H1 (cell line): ENCODE data around the gene TTC28. TPM values are rescaled to one million over a fixed set of nuclear protein-coding genes. Genes with fewer than 3 reads are reported as not detected.

Source experiments
- CTCF ChIA-PET: fragments of 300-600 bp; sonication (Branson Sonifier 250); formaldehyde crosslinking; loops from one replicate; lab custom pipeline; 2021; ENCODE audit not compliant: partially characterized antibody; lab: Charles Lee
- POLR2A ChIA-PET: fragments of 300-600 bp; sonication (Branson Sonifier 250); formaldehyde crosslinking; loops from one replicate; lab custom pipeline; 2021; ENCODE audit warnings: inconsistent platforms; ENCODE audit not compliant: partially characterized antibody; lab: Charles Lee
- DNase-seq, 2 experiments: peaks; one replicate each; pipeline versions ENCODE4 v3.0.0 to v3.0.0-alpha.2; 2010 to 2022; ENCODE audit warnings: low spot score in 2 of 2, low read depth in 1 of 2, mixed read lengths in 1 of 2
- FAIRE-seq: peaks from 2 replicates; lab custom pipeline; 2011; peaks lifted over from hg19 to GRCh38; lab: Jason Lieb, UNC
- H2AFZ ChIP-seq: 2 replicates; pipeline ENCODE4 v1.8.1; 2012; ENCODE audit warnings: low read length, inconsistent platforms
- H2AK5ac ChIP-seq: 2 replicates; pipeline ENCODE4 v1.6.1; 2013; ENCODE audit warnings: low read depth, low read length
- H2BK120ac ChIP-seq: replicated peaks from 2 replicates; pipeline ENCODE3; 2013; ENCODE audit warnings: low read depth, low read length, inconsistent platforms
- H2BK12ac ChIP-seq: 2 replicates; pipeline ENCODE4 v1.6.1; 2013; ENCODE audit warnings: low read depth, low read length
- H2BK15ac ChIP-seq: 2 replicates; pipeline ENCODE4 v1.6.1; 2013; ENCODE audit warnings: low read length
- H2BK20ac ChIP-seq: 2 replicates; pipeline ENCODE4 v1.6.1; 2013; ENCODE audit warnings: low read length
- H2BK5ac ChIP-seq: 2 replicates; pipeline ENCODE4 v1.6.1; 2013; ENCODE audit warnings: low read depth, low read length
- H3K14ac ChIP-seq: 2 replicates; pipeline ENCODE4 v1.6.1; 2013; ENCODE audit warnings: inconsistent platforms; ENCODE audit not compliant: insufficient read length
- H3K18ac ChIP-seq: 2 replicates; pipeline ENCODE4 v1.6.1; 2013; ENCODE audit warnings: low read length; ENCODE audit errors: extremely low read depth
- H3K23ac ChIP-seq: 2 replicates; pipeline ENCODE4 v1.6.1; 2013; ENCODE audit warnings: inconsistent platforms; ENCODE audit not compliant: insufficient read length
- H3K23me2 ChIP-seq: 2 replicates; pipeline ENCODE4 v1.6.1; 2013; ENCODE audit warnings: low read depth, low read length
- H3K27ac ChIP-seq: 2 replicates; pipeline ENCODE4 v1.6.1; 2011; ENCODE audit warnings: low read depth, low read length, inconsistent platforms
- H3K27me3 ChIP-seq, 4 experiments: replicated peaks in 1 of 4; 1 replicate in 1 of 4; 2 replicates in 3 of 4; pipeline versions ENCODE4 v1.6.1 to v1.8.1; 2011 to 2013; ENCODE audit warnings: low read length in 3 of 4, mild to moderate bottlenecking in 3 of 4, inconsistent platforms in 2 of 4, mixed read lengths in 2 of 4, moderate library complexity in 1 of 4; ENCODE audit not compliant: control insufficient read depth in 3 of 4, insufficient read depth in 3 of 4; ENCODE audit errors: extremely low read depth in 1 of 4
- H3K36me3 ChIP-seq, 4 experiments: 2 replicates each; pipeline versions ENCODE4 v1.6.1 to v1.8.1; 2011 to 2013; ENCODE audit warnings: mild to moderate bottlenecking in 4 of 4, low read length in 3 of 4, moderate library complexity in 2 of 4, control low read depth in 1 of 4, inconsistent platforms in 1 of 4; ENCODE audit not compliant: insufficient read depth in 4 of 4, control insufficient read depth in 2 of 4
- H3K4ac ChIP-seq: replicated peaks from 2 replicates; pipeline ENCODE3; 2013; ENCODE audit warnings: low read length, low read depth, mixed read lengths, inconsistent platforms; ENCODE audit not compliant: insufficient read length
- H3K4me1 ChIP-seq, 4 experiments: replicated peaks in 1 of 4; 1 replicate in 1 of 4; 2 replicates in 3 of 4; pipeline versions ENCODE4 v1.6.1 to v1.8.1; 2011 to 2013; ENCODE audit warnings: low read length in 3 of 4, inconsistent platforms in 2 of 4, mixed read lengths in 1 of 4; ENCODE audit not compliant: insufficient read depth in 4 of 4, control insufficient read depth in 3 of 4
- H3K4me2 ChIP-seq, 2 experiments: 2 replicates each; pipeline versions ENCODE4 v1.6.1 to v1.8.1; 2011 to 2013; ENCODE audit warnings: low read depth in 2 of 2, low read length in 2 of 2, control low read depth in 1 of 2, inconsistent platforms in 1 of 2, mild to moderate bottlenecking in 1 of 2; ENCODE audit not compliant: insufficient read depth in 1 of 2
- H3K4me3 ChIP-seq, 4 experiments: fragments of 200-600, 300-600 bp in 1 of 4; sonication (generic), shearing (Covaris generic), sonication (Bioruptor Twin) in 1 of 4; 2 replicates each; pipeline versions ENCODE4 v1.5.1 to v1.8.1; 2011 to 2016; ENCODE audit warnings: low read length in 4 of 4, low read depth in 3 of 4, control low read depth in 2 of 4, inconsistent platforms in 2 of 4, mild to moderate bottlenecking in 2 of 4, mixed read lengths in 1 of 4, moderate library complexity in 1 of 4; ENCODE audit not compliant: insufficient read depth in 2 of 4; ENCODE audit errors: extremely low read depth in 1 of 4
- H3K56ac ChIP-seq: replicated peaks from 2 replicates; pipeline ENCODE3; 2013; ENCODE audit warnings: low read depth, mild to moderate bottlenecking, mixed read lengths, low read length, inconsistent platforms; ENCODE audit not compliant: insufficient read length
- H3K79me1 ChIP-seq: 2 replicates; pipeline ENCODE4 v1.6.1; 2013; ENCODE audit warnings: low read depth, low read length, control low read depth
- H3K79me2 ChIP-seq, 2 experiments: 2 replicates each; pipeline versions ENCODE4 v1.6.1 to v1.8.1; 2012 to 2013; ENCODE audit warnings: low read length in 2 of 2, mild to moderate bottlenecking in 2 of 2, inconsistent platforms in 1 of 2; ENCODE audit not compliant: insufficient read depth in 2 of 2, control insufficient read depth in 1 of 2
- H3K9ac ChIP-seq, 4 experiments: replicated peaks in 1 of 4; 1 replicate in 1 of 4; 2 replicates in 3 of 4; pipeline versions ENCODE4 v1.6.1 to v1.8.1; 2011 to 2013; ENCODE audit warnings: low read depth in 3 of 4, low read length in 3 of 4, control low read depth in 2 of 4, mild to moderate bottlenecking in 2 of 4, moderate library complexity in 2 of 4, inconsistent platforms in 1 of 4; ENCODE audit errors: extremely low read depth in 1 of 4
- H3K9me3 ChIP-seq, 2 experiments: 2 replicates each; pipeline versions ENCODE4 v1.6.1 to v1.8.1; 2012 to 2013; ENCODE audit warnings: mild to moderate bottlenecking in 2 of 2, moderate library complexity in 2 of 2, control low read depth in 1 of 2, inconsistent platforms in 1 of 2, low read depth in 1 of 2, low read length in 1 of 2, mixed read lengths in 1 of 2; ENCODE audit not compliant: insufficient read depth in 2 of 2
- H4K20me1 ChIP-seq, 2 experiments: replicated peaks in 1 of 2; 2 replicates each; pipeline versions ENCODE3 to v1.8.1; 2011 to 2013; ENCODE audit warnings: inconsistent platforms in 2 of 2, low read length in 2 of 2, mild to moderate bottlenecking in 1 of 2; ENCODE audit not compliant: insufficient read depth in 2 of 2, control insufficient read depth in 1 of 2
- H4K5ac ChIP-seq: 2 replicates; pipeline ENCODE4 v1.6.1; 2013; ENCODE audit warnings: low read length, low read depth, mixed read lengths, inconsistent platforms; ENCODE audit not compliant: insufficient read length
- H4K8ac ChIP-seq: 2 replicates; pipeline ENCODE4 v1.8.0; 2013; ENCODE audit warnings: mild to moderate bottlenecking, moderate library complexity, low read length, inconsistent platforms; ENCODE audit not compliant: insufficient read depth; ENCODE audit errors: extremely low read depth
- H4K91ac ChIP-seq: replicated peaks from 2 replicates; pipeline ENCODE3; 2013; ENCODE audit warnings: low read length, mixed read lengths, inconsistent platforms; ENCODE audit not compliant: insufficient read length
- CBX5 ChIP-seq: fragments of 300-800, 300-1000 bp; sonication (generic); IDR thresholded peaks from 2 replicates; pipeline ENCODE4 v1.7.1; 2016; ENCODE audit warnings: antibody characterized with exemption, low read length, low read depth
- CBX8 ChIP-seq: fragments of 300-800, 300-1000 bp; sonication (generic); IDR thresholded peaks from 2 replicates; pipeline ENCODE4 v1.7.1; 2016; ENCODE audit warnings: low read depth, low read length, borderline replicate concordance
- E2F6 ChIP-seq: IDR thresholded peaks from 2 replicates; pipeline ENCODE4 v1.6.1; 2012; ENCODE audit warnings: inconsistent platforms
- EGR1 ChIP-seq: IDR thresholded peaks from 2 replicates; pipeline ENCODE4 v1.6.1; 2011; ENCODE audit warnings: low read depth, low read length, borderline replicate concordance
- GTF2F1 ChIP-seq: IDR thresholded peaks from 2 replicates; pipeline ENCODE4 v1.6.1; 2012; ENCODE audit warnings: low read depth, low read length, improper control_type of control experiment, borderline replicate concordance
- MAFK ChIP-seq: IDR thresholded peaks from 2 replicates; pipeline ENCODE4 v1.6.1; 2012; ENCODE audit warnings: low read depth, mild to moderate bottlenecking, improper control_type of control experiment, low read length
- NANOG ChIP-seq: IDR thresholded peaks from 2 replicates; pipeline ENCODE4 v1.6.1; 2011; ENCODE audit warnings: low read length, low read depth, mild to moderate bottlenecking, inconsistent platforms; ENCODE audit not compliant: insufficient read depth, poor library complexity, severe bottlenecking
- POLR2A ChIP-seq, 2 experiments: IDR thresholded peaks; 1 replicate in 1 of 2; 2 replicates in 1 of 2; pipeline ENCODE4 v1.6.1; 2011; ENCODE audit warnings: low read depth in 2 of 2, low read length in 2 of 2, mild to moderate bottlenecking in 2 of 2; ENCODE audit errors: control extremely low read depth in 1 of 2
- RAD21 ChIP-seq, 2 experiments: IDR thresholded peaks in 1 of 2; conservative IDR thresholded peaks in 1 of 2; 2 replicates each; pipeline ENCODE4 v1.6.1; 2011; ENCODE audit warnings: low read depth in 2 of 2, low read length in 2 of 2, improper control_type of control experiment in 1 of 2, inconsistent platforms in 1 of 2, mild to moderate bottlenecking in 1 of 2, moderate library complexity in 1 of 2
- SIX5 ChIP-seq: IDR thresholded peaks from 2 replicates; pipeline ENCODE4 v1.6.1; 2011; ENCODE audit warnings: mild to moderate bottlenecking, low read depth, low read length
- WGBS, 2 experiments: shearing (Covaris generic) in 1 of 2; methylation state at CpG; one replicate each; pipeline versions ENCODE4 v1.1.6 to v1.1.7; 2013 to 2015; ENCODE audit warnings: low lambda C conversion rate in 2 of 2, mixed read lengths in 2 of 2, inconsistent platforms in 1 of 2, low coverage in 1 of 2, missing lambda C conversion rate in 1 of 2; ENCODE audit not compliant: insufficient replicate concordance in 2 of 2, insufficient coverage in 1 of 2, insufficient read length in 1 of 2; ENCODE audit errors: extremely low coverage in 1 of 2, missing lambda C conversion rate in 1 of 2; 5-methylcytosine and 5-hydroxymethylcytosine counted together
- polyA plus RNA-seq, 7 experiments: library from polyadenylated mRNA; depleted of rRNA in 3 of 7; stranded (reverse) in 5 of 7; unstranded in 2 of 7; fragments of >200 nt in 5 of 7; fragments of 200-250 nt in 2 of 7; gene quantifications; 1 replicate in 5 of 7; 2 replicates in 1 of 7; 4 replicates in 1 of 7; pipeline versions ENCODE4 v1.2.1 to v1.2.3, GENCODE V29; 2011 to 2013; ENCODE audit warnings: missing spikeins in 2 of 7, mixed read lengths in 2 of 7
- total RNA-seq: library from RNA; stranded (reverse); fragmentation: NEBNext Ultra II Directional; extraction: Animal tissue kit (Norgen Biotek cat#: 25700); gene quantifications from 2 replicates; pipeline ENCODE4 v1.2.1, GENCODE V29; 2021

The TTC28 gene
- total and polyA plus RNA-seq, 2 of the 8 experiments (the other 6 are each of a cell fraction or from before 2014, with no cell fraction given) = 2.6 to 12.6 TPM

- no peak for FAIRE-seq
- no peak overlapping the region for H2BK15ac ChIP-seq
- no peak for TF ChIP-seq SIX5
- no peak for TF ChIP-seq EGR1
- no peak for TF ChIP-seq MAFK
- TF ChIP-seq RAD21 (IDR thresholded peaks at IDR 0.05 in 1 of 2, conservative IDR thresholded peaks at IDR 0.05 in 1 of 2; ENCODE audit: low read depth in 2 of 2, low read length in 2 of 2) = no peak
- TF ChIP-seq NANOG = no peak
- TF ChIP-seq GTF2F1 = no peak
- TF ChIP-seq E2F6 = no peak
- no peak for TF ChIP-seq CBX5
- no peak for TF ChIP-seq CBX8
- no peak for TF ChIP-seq POLR2A (IDR thresholded peaks at IDR 0.05; ENCODE audit: control extremely low read depth in 1 of 2, low read depth in 2 of 2, low read length in 2 of 2)
Observed at GRCh38 chr22:28557184-28557583, 122.5 kb downstream of the TTC28 start.

More at GRCh38 chr22:28557184-28557583, 122.5 kb downstream of the TTC28 start:
- Histone ChIP-seq H3K9ac (no peak overlapping the region), H2AK5ac (no peak overlapping the region), H3K4me1 (no peaks in the 10 kb centered on the region), H3K4ac (no peak overlapping the region), H3K56ac (no peak overlapping the region), H3K79me1 (no peaks in the 10 kb centered on the region), H4K8ac (no peak overlapping the region), H2BK20ac (no peak overlapping the region), H3K36me3 (no peaks in the 10 kb centered on the region), H3K4me2 (no peak overlapping the region), H3K18ac (no peak overlapping the region), H3K14ac (no peak overlapping the region), H3K4me3 (no peak overlapping the region), H2BK120ac (no peak overlapping the region), H4K5ac (no peak overlapping the region), H3K27ac (no peak overlapping the region), H3K23ac (no peak overlapping the region), H3K23me2 (no peaks in the 10 kb centered on the region), H3K27me3 (no peaks in the 10 kb centered on the region), H2AFZ (no peak overlapping the region), H4K20me1 (no peaks in the 10 kb centered on the region), H4K91ac (no peak overlapping the region), H3K79me2 (no peaks in the 10 kb centered on the region), H2BK12ac (no peak overlapping the region), H3K9me3 (peaks cover 0 to 13% of the 10 kb centered on the region in 2 experiments; a peak in 1 of 4 replicates), H2BK5ac (no peak overlapping the region)
- no peak for DNase-seq
- POLR2A ChIA-PET = no interaction called here
- CTCF ChIA-PET = no interaction called here
- WGBS, 2 experiments = 93% methylated on average over 1 of the region's 1 CpG; no CpG with 5 or more reads in 1 of the 2 experiments
